GM12801 (cell line): ENCODE results near the gene KIR2DL1.
"Not testable (repeated sequence)": the region's sequence is repeated elsewhere in the genome, so short reads cannot be mapped to it uniquely, and the experiment has no call there.

Experiments used
- TF ChIP-seq, protein P1 (sequence below): IDR thresholded peaks from one replicate; pipeline ENCODE4 v1.5.1; 2011; ENCODE audit warnings: control low read depth; ENCODE audit not compliant: insufficient read length; ENCODE audit errors: extremely low read depth

The KIR2DL1 gene

GRCh38 chr19:54817670-54818536 lies 48.3 kb downstream of the KIR2DL1 start:
- TF ChIP-seq, protein P1, sequence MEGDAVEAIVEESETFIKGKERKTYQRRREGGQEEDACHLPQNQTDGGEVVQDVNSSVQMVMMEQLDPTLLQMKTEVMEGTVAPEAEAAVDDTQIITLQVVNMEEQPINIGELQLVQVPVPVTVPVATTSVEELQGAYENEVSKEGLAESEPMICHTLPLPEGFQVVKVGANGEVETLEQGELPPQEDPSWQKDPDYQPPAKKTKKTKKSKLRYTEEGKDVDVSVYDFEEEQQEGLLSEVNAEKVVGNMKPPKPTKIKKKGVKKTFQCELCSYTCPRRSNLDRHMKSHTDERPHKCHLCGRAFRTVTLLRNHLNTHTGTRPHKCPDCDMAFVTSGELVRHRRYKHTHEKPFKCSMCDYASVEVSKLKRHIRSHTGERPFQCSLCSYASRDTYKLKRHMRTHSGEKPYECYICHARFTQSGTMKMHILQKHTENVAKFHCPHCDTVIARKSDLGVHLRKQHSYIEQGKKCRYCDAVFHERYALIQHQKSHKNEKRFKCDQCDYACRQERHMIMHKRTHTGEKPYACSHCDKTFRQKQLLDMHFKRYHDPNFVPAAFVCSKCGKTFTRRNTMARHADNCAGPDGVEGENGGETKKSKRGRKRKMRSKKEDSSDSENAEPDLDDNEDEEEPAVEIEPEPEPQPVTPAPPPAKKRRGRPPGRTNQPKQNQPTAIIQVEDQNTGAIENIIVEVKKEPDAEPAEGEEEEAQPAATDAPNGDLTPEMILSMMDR = no peak

DNA sequence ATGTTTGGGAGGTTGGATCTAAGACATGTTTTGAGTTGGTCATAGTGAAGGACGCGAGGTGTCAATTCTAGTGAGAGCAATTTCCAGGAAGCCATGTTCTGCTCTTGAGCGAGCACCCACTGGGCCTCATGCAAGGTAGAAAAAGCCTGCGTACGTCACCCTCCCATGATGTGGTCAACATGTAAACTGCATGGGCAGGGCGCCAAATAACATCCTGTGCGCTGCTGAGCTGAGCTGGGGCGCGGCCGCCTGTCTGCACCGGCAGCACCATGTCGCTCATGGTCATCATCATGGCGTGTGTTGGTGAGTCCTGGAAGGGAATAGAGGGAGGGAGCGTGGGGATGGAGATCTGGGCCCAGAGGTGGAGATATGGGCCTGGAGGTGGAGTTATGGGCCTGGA lies 62.9 kb downstream of the KIR2DL1 start, which contains the start of gene KIR2DS4:
KIR2DS4 (plus strand) TSS at position 181 of the 400 bp plus-strand sequence.
- TF ChIP-seq, protein P1 = not testable (repeated sequence)
